Keratinocyte (primary cell): ENCODE results near the gene TARS3. TPM values are rescaled to one million over a fixed set of nuclear protein-coding genes. Genes with fewer than 3 reads are reported as not detected.

Source experiments
- DNase-seq: peaks from one replicate; pipeline ENCODE4 v3.0.0-alpha.2; 2011; ENCODE audit warnings: low read depth, missing footprints, low spot score
- FAIRE-seq: peaks from 2 replicates; lab custom pipeline; 2011; peaks lifted over from hg19 to GRCh38; lab: Jason Lieb, UNC
- H2AFZ ChIP-seq: 2 replicates; pipeline ENCODE4 v1.6.0; 2012; ENCODE audit warnings: low read length, control low read depth, inconsistent platforms; ENCODE audit not compliant: control insufficient read depth
- H3K27ac ChIP-seq: 2 replicates; pipeline ENCODE4 v1.5.1; 2011; ENCODE audit warnings: low read length; ENCODE audit not compliant: control insufficient read depth, insufficient read depth
- H3K27me3 ChIP-seq: 3 replicates; pipeline ENCODE4 v1.6.0; 2011; ENCODE audit warnings: low read length; ENCODE audit not compliant: control insufficient read depth, insufficient read depth; ENCODE audit errors: extremely low read depth
- H3K36me3 ChIP-seq, 2 experiments: 2 replicates in 1 of 2; 3 replicates in 1 of 2; pipeline ENCODE4 v1.5.1; 2011; ENCODE audit warnings: low read length in 2 of 2, mild to moderate bottlenecking in 1 of 2; ENCODE audit not compliant: control insufficient read depth in 2 of 2, insufficient read depth in 2 of 2; ENCODE audit errors: extremely low read depth in 1 of 2
- H3K4me1 ChIP-seq: 3 replicates; pipeline ENCODE4 v1.5.1; 2011; ENCODE audit warnings: low read length; ENCODE audit not compliant: control insufficient read depth, insufficient read depth; ENCODE audit errors: extremely low read depth
- H3K4me2 ChIP-seq: 3 replicates; pipeline ENCODE4 v1.6.0; 2011; ENCODE audit warnings: low read depth, low read length; ENCODE audit not compliant: control insufficient read depth, insufficient read depth; ENCODE audit errors: extremely low read depth
- H3K4me3 ChIP-seq, 3 experiments: fragments of 200-600 bp in 1 of 3; sonication (generic) in 1 of 3; 2 replicates in 2 of 3; 3 replicates in 1 of 3; pipeline ENCODE4 v1.5.1; 2011 to 2016; ENCODE audit warnings: low read length in 3 of 3, mild to moderate bottlenecking in 3 of 3, control low read depth in 2 of 3, inconsistent platforms in 1 of 3, low read depth in 1 of 3, mixed read lengths in 1 of 3, mixed run types in 1 of 3, moderate library complexity in 1 of 3; ENCODE audit not compliant: control insufficient read depth in 2 of 3, insufficient read depth in 2 of 3; ENCODE audit errors: extremely low read depth in 1 of 3
- H3K79me2 ChIP-seq: 2 replicates; pipeline ENCODE4 v1.6.0; 2012; ENCODE audit warnings: low read length; ENCODE audit not compliant: control insufficient read depth, insufficient read depth
- H3K9ac ChIP-seq: 3 replicates; pipeline ENCODE4 v1.6.0; 2011; ENCODE audit warnings: low read length; ENCODE audit not compliant: control insufficient read depth, insufficient read depth; ENCODE audit errors: extremely low read depth
- H3K9me1 ChIP-seq: 3 replicates; pipeline ENCODE4 v1.6.0; 2011; ENCODE audit warnings: low read length; ENCODE audit not compliant: control insufficient read depth, insufficient read depth; ENCODE audit errors: extremely low read depth
- H3K9me3 ChIP-seq: 2 replicates; pipeline ENCODE4 v1.5.1; 2012; ENCODE audit warnings: low read depth, low read length; ENCODE audit not compliant: control insufficient read depth
- H4K20me1 ChIP-seq: 3 replicates; pipeline ENCODE4 v1.6.0; 2011; ENCODE audit warnings: low read length; ENCODE audit not compliant: control insufficient read depth, insufficient read depth; ENCODE audit errors: extremely low read depth
- EZH2 ChIP-seq: IDR thresholded peaks from one replicate; pipeline ENCODE4 v1.6.1; 2012; ENCODE audit warnings: inconsistent platforms, mild to moderate bottlenecking, low read length, moderate library complexity
- dilution Hi-C: fragments of 300-500 bp; cut with MboI; formaldehyde crosslinking; loops from one replicate; pipeline ENCODE4 v1.7.0; 2020; ENCODE audit warnings: low sequenced_read_pairs; ENCODE audit not compliant: extremely low pct_ligation_motif_present
- polyA plus RNA-seq, 5 experiments: library from polyadenylated mRNA; depleted of rRNA in 3 of 5; stranded (reverse) in 3 of 5; stranded (forward) in 1 of 5; unstranded in 1 of 5; fragments of >200 nt; gene quantifications; 1 replicate in 1 of 5; 2 replicates in 3 of 5; 3 replicates in 1 of 5; pipeline versions ENCODE4 v1.2.1 to v1.2.3, GENCODE V29; 2011 to 2012; ENCODE audit warnings: missing spikeins in 2 of 5, low read depth in 1 of 5, low replicate concordance in 1 of 5
- TF ChIP-seq, protein P1 (sequence below), 3 experiments: IDR thresholded peaks in 1 of 3; conservative IDR thresholded peaks in 1 of 3; optimal IDR thresholded peaks in 1 of 3; 2 replicates in 2 of 3; 3 replicates in 1 of 3; pipeline versions ENCODE3 to v1.5.1; 2011; ENCODE audit warnings: low read length in 3 of 3, mild to moderate bottlenecking in 3 of 3, moderate library complexity in 2 of 3, control low read depth in 1 of 3, inconsistent platforms in 1 of 3; ENCODE audit not compliant: insufficient read depth in 2 of 3; ENCODE audit errors: extremely low read depth in 1 of 3

TARS3 gene
- polyA plus RNA-seq, 1 donor (not counting 4 experiments of a cell fraction or from before 2014, with no cell fraction given), result 3.9 TPM

DNA sequence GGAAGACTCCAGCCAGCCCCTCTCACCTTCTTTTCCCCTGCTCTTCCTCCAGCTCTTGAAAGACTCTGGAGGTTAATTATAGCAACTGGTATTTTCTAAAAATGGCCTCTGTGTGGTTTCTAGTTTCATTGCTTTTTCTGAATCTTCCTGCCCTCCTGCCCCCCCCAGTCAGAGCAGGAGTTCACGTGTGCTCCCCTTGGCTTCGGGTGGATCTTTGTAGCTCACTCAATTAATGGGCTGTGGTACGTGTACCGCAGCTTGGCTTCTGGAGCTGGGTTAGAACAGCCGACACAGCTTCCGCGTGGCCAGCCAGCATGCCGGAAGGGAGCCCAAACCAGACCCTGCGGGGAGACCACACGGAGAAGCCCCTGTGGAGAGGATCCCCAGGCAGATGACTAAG is 103.6 kb downstream of the TARS3 start:
- H3K4me1 ChIP-seq, result peaks cover 8% of the 10 kb centered on the region
- dilution Hi-C loops, result no loop called here
- DNase-seq (no peak), FAIRE-seq (no peak)
- no peak for TF ChIP-seq EZH2
- TF ChIP-seq, protein P1, sequence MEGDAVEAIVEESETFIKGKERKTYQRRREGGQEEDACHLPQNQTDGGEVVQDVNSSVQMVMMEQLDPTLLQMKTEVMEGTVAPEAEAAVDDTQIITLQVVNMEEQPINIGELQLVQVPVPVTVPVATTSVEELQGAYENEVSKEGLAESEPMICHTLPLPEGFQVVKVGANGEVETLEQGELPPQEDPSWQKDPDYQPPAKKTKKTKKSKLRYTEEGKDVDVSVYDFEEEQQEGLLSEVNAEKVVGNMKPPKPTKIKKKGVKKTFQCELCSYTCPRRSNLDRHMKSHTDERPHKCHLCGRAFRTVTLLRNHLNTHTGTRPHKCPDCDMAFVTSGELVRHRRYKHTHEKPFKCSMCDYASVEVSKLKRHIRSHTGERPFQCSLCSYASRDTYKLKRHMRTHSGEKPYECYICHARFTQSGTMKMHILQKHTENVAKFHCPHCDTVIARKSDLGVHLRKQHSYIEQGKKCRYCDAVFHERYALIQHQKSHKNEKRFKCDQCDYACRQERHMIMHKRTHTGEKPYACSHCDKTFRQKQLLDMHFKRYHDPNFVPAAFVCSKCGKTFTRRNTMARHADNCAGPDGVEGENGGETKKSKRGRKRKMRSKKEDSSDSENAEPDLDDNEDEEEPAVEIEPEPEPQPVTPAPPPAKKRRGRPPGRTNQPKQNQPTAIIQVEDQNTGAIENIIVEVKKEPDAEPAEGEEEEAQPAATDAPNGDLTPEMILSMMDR (optimal IDR thresholded peaks at IDR 0.05 in 1 of 3, IDR thresholded peaks at IDR 0.05 in 1 of 3, conservative IDR thresholded peaks at IDR 0.05 in 1 of 3; ENCODE audit: extremely low read depth in 1 of 3, insufficient read depth in 2 of 3, low read length in 3 of 3), result no peak
- peaks cover 1% of the 10 kb centered on the region for H3K27me3 ChIP-seq
- no peaks in the 10 kb centered on the region for H3K9me1 ChIP-seq
- no peaks in the 10 kb centered on the region for H3K79me2 ChIP-seq
- H3K4me2 ChIP-seq, result no peak overlapping the region
- no peak overlapping the region for H2AFZ ChIP-seq
- H3K9me3 ChIP-seq, result no peaks in the 10 kb centered on the region
- no peaks in the 10 kb centered on the region for H4K20me1 ChIP-seq
- no peak overlapping the region for H3K4me3 ChIP-seq
- H3K36me3 ChIP-seq, result no peaks in the 10 kb centered on the region
- no peak overlapping the region for H3K9ac ChIP-seq
- no peak overlapping the region for H3K27ac ChIP-seq

DNA sequence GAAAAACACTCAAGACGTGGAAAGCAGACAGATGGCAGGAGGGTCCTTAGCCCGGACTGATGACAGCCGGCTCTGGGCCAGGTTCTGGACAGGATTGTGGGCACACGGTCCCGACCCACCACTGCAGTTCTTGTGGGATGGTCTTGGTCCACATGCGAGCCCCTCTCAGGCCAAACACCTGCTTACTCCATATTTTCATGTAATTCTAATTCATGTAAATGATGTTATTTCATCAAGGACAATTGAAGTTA is 104.7 kb downstream of the TARS3 start:
- Histone ChIP-seq H3K9me3 (no peaks in the 10 kb centered on the region), H3K4me1 (peaks cover 8% of the 10 kb centered on the region), H3K79me2 (no peaks in the 10 kb centered on the region), H3K4me3 (no peak overlapping the region), H3K27me3 (peaks cover 12% of the 10 kb centered on the region), H3K36me3 (no peaks in the 10 kb centered on the region), H3K9me1 (no peaks in the 10 kb centered on the region), H4K20me1 (no peaks in the 10 kb centered on the region), H3K9ac (no peak overlapping the region), H2AFZ (no peak overlapping the region), H3K4me2 (no peak overlapping the region), H3K27ac (no peak overlapping the region)
- dilution Hi-C loops, result no loop called here
- no peak for DNase-seq
- FAIRE-seq, result no peak
- TF ChIP-seq EZH2, result no peak
- TF ChIP-seq, protein P1 (optimal IDR thresholded peaks at IDR 0.05 in 1 of 3, IDR thresholded peaks at IDR 0.05 in 1 of 3, conservative IDR thresholded peaks at IDR 0.05 in 1 of 3; ENCODE audit: extremely low read depth in 1 of 3, insufficient read depth in 2 of 3, low read length in 3 of 3), result no peak
